Effector memory CD8-positive, alpha-beta T cell (primary cell): ENCODE results near the gene PSMB5.
A peak's percentile ranks its signal among the peaks of the same experiment; 100 is the strongest.

Experiments
- ATAC-seq: fragments of 150-1000 bp; cut with Tn5 transposase; replicated peaks from 2 replicates; pipeline ENCODE4 v1.10.0; 2021; ENCODE audit warnings: mild to moderate bottlenecking, moderate library complexity
- DNase-seq, 3 experiments: peaks; one replicate each; pipeline ENCODE4 v3.0.0; 2021
- H3K27ac Mint-ChIP-seq, 2 donors: one replicate each; pipeline ENCODE4 v1.8.0; 2022; ENCODE audit warnings: mild to moderate bottlenecking in 2 of 2, mixed read lengths in 2 of 2, moderate library complexity in 2 of 2
- H3K27me3 Mint-ChIP-seq, 2 donors: one replicate each; pipeline ENCODE4 v1.8.0; 2022; ENCODE audit warnings: mixed read lengths in 2 of 2
- H3K36me3 Mint-ChIP-seq: one replicate; pipeline ENCODE4 v1.8.0; 2022; ENCODE audit warnings: mild to moderate bottlenecking, moderate library complexity, mixed read lengths; ENCODE audit not compliant: insufficient read depth
- H3K4me1 Mint-ChIP-seq, 2 donors: one replicate each; pipeline ENCODE4 v1.8.0; 2022; ENCODE audit warnings: low read depth in 2 of 2, mixed read lengths in 2 of 2
- H3K4me3 Mint-ChIP-seq, 2 donors: one replicate each; pipeline ENCODE4 v1.8.0; 2022; ENCODE audit warnings: mild to moderate bottlenecking in 2 of 2, mixed read lengths in 2 of 2, moderate library complexity in 2 of 2
- H3K9me3 Mint-ChIP-seq, 2 donors: one replicate each; pipeline ENCODE4 v1.8.0; 2022; ENCODE audit warnings: mixed read lengths in 2 of 2
- total RNA-seq, 9 experiments: gene quantifications; one replicate each; lab custom pipeline; 2026; lab: John Stamatoyannopoulos, UW

The PSMB5 gene
- total RNA-seq = 7.6 to 121 (median 24.8) reads per million in 9 experiments

DNA sequence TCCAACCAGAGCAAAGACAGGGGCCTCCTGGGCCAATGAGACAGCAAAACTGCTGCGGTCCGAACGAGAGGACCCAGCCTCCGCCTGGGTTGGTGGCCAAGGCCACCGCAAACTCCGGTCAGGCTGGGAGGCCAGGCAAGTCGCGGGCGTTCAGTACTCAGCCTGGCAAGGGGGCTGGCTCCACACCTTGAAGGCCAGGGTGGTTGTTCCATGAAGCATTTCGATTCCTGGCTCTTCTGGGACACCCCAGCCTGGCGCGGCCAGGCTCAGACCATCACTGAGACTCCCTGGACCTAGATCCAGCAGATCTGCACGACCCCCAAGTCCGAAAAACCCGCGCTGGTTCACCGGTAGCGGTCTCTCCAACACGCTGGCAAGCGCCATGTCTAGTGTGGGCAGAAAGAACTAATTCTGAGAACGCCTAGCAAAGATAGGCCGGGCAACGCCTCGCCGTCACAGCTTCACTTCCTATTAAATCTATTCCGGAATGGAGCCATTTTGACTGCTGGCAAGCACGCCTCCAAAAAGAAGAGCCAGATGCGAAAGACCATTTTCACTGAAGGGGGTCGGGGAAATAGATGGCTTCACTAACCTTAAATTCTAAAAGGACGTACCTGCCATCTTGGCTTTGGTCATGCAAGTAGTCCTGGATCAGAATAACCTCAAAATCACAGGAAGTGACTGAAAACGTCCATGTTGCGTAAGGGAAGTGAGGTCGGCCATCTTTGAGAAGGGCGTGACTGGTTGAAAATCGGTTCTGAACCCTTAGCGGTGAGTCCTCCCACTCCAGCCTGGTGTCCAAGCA is at the start of gene PSMB5:
PSMB5 (minus strand) TSS at position 403 of the 805 bp plus-strand sequence; CDS start at position 384, 19 bp downstream.
- peaks cover 34% of the 10 kb centered on the region for H3K36me3 Mint-ChIP-seq
- H3K4me1 Mint-ChIP-seq = peaks cover 6 to 18% of the 10 kb centered on the region in 2 donors
- H3K27me3 Mint-ChIP-seq = no peaks in the 10 kb centered on the region
- H3K4me3 Mint-ChIP-seq = peak within 1 kb of the TSS; percentile 90 to 97
- peak; percentile 91 for ATAC-seq
- H3K9me3 Mint-ChIP-seq = no peaks in the 10 kb centered on the region
- peak within 1 kb of the TSS; percentile 92 to 98 for H3K27ac Mint-ChIP-seq
- peak; percentile 84 to 88 (median 85) for DNase-seq

DNA sequence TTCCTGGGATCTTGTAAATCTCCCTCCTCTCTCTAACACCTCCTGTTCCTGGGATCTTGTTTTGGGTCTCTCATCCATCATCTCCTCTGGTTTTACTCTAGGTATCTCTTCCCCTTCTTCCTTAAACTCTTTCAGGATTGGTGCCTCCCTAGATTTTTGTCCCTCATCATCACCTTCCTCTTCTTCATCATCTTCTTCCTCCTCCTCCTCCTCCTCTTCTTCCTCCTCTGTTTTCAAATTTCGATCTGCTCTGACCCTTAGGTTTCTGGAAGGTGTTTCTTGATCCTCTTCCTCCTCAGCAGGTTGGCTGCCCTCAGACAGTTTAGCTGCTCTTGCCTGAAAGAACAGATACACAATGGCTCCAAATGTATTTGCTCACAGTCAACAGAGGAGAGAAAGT is 45.8 kb upstream of the PSMB5 start:
- H3K27me3 Mint-ChIP-seq = no peaks in the 10 kb centered on the region
- ATAC-seq (no peak), DNase-seq (no peak)
- H3K4me1 Mint-ChIP-seq = peaks cover 3 to 12% of the 10 kb centered on the region in 2 donors
- peak overlapping the region; percentile 36 to 69 for H3K27ac Mint-ChIP-seq
- no peaks in the 10 kb centered on the region for H3K9me3 Mint-ChIP-seq
- no peak overlapping the region for H3K4me3 Mint-ChIP-seq
- peaks cover 95% of the 10 kb centered on the region for H3K36me3 Mint-ChIP-seq

DNA sequence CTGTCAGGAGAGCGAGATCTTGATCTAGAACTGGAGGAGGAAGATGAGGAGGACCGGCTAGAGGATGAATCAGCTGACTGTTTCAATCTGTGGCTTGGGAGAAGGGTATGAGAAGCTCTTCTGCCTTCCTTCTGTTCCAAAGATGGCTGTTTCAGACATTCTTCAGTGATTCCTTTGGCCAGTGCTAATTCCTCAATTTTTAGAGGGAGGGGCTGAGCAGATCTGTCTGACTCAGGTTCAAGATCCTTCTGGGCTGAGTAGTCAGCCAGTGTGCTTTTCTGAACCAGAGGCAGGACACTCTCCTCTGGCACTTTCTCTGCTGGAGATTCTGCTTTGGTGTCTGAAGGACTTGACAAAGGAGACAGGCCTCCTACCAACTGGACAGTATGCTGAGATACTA is 45.0 kb upstream of the PSMB5 start:
- DNase-seq (no peak), ATAC-seq (no peak)
- Mint-ChIP-seq H3K27me3 (no peaks in the 10 kb centered on the region), H3K36me3 (peaks cover 95% of the 10 kb centered on the region), H3K9me3 (no peaks in the 10 kb centered on the region), H3K27ac (peak overlapping the region in 1 of 2 donors; percentile 69), H3K4me3 (no peak overlapping the region), H3K4me1 (peaks cover 3 to 7% of the 10 kb centered on the region in 2 donors)

DNA sequence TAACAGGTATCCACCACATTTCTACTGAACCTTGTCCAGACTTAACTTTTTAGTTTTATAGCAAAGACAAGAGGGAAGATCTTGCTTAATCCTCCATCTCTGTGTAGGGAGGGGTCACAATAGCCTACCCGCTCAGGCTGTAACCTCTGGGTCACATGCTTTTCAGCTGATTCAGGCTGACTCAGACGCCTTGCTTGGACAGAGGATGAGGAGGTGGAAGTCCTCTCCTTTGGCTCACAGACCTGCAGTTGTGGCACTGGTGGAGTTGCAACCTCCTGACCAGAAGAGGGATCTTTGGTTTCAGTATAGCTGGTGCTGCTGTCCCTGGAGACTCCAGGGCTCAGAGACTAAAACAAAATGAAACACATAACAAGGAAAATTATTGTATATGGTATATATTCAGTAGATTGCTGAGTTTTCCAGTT is 44.0 kb upstream of the PSMB5 start:
- no peaks in the 10 kb centered on the region for H3K9me3 Mint-ChIP-seq
- no peak overlapping the region for H3K4me3 Mint-ChIP-seq
- no peak overlapping the region for H3K27ac Mint-ChIP-seq
- ATAC-seq (no peak), DNase-seq (no peak)
- no peaks in the 10 kb centered on the region for H3K27me3 Mint-ChIP-seq
- peaks cover 3 to 4% of the 10 kb centered on the region in 2 donors for H3K4me1 Mint-ChIP-seq
- H3K36me3 Mint-ChIP-seq = peaks cover 96% of the 10 kb centered on the region

DNA sequence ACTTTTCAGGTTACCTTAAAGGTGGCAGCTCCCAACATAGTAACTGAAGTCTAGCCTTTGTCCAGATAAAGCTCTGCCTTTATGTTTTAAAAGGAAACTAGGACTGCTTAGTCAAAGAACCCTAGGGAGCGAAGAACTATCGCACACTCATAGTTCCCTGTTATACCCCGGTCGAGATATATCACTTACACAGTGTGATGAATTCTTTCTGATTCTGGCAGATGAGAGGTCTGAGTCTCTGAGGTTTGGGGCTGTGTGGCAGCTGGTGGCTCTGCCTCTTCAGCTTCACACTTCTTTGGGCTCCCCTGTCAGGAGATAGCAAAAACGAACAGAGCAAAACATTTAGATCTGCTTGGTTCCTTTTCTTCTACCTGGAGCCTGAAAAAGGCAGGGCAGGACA is 43.3 kb upstream of the PSMB5 start:
- ATAC-seq (no peak), DNase-seq (no peak)
- Mint-ChIP-seq H3K36me3 (peaks cover 97% of the 10 kb centered on the region), H3K4me3 (no peak overlapping the region), H3K9me3 (no peaks in the 10 kb centered on the region), H3K4me1 (peaks cover 3 to 4% of the 10 kb centered on the region in 2 donors), H3K27me3 (no peaks in the 10 kb centered on the region), H3K27ac (no peak overlapping the region)

DNA sequence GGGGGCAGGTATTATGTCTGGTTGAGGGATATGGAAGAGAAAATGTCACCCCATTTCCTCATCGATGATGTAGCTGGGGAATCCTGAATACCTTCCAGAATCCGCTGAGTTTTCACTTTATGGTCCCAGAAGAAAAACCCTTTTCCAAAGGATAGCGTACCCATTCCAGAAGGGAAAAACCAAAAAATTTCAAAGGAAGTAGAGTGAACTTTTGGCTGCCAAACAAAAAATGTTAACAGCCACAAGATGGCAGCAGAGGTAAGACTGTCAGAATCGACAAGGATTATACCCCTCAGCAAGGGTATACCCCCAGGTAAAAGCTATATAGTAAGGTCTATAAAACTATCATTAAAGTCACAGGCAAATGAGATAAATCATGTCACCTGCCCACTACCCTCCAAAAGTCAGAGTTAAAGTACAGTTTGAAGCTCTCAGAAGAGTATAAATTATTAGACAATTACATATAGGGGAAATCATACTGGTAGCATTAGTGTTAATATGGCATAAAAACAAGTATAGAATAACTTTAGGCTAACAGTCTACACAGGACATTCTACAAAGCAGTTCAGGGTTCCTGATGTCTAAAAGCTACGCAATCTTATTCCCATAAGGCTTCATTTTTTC is 42.2 kb upstream of the PSMB5 start:
- peaks cover 88% of the 10 kb centered on the region for H3K36me3 Mint-ChIP-seq
- H3K27me3 Mint-ChIP-seq = no peaks in the 10 kb centered on the region
- DNase-seq = peak in 2 of 3 experiments; percentile 31 to 41
- H3K4me1 Mint-ChIP-seq = peaks cover 7 to 8% of the 10 kb centered on the region in 2 donors
- no peak overlapping the region for H3K4me3 Mint-ChIP-seq
- ATAC-seq = peak; percentile 57
- H3K27ac Mint-ChIP-seq = no peak overlapping the region
- H3K9me3 Mint-ChIP-seq = no peaks in the 10 kb centered on the region

DNA sequence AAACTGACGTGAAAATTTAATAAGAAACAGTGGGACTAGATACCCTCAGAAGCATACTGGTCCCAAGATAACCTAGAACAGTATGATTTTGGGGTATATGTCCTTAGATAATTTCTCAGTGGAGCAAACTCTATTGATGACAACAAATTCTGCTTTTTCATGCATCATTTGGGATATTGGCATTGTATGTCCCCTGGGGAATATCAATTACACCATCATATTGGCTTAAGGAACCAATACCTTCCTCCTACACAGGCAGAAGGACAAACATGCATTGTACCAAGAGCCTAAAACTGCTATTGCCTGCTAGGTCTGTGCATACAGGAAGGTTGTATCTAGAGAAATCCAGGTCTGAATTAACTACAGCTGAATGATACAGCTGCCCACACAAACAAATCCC is 40.2 kb upstream of the PSMB5 start:
- Mint-ChIP-seq H3K36me3 (peaks cover 74% of the 10 kb centered on the region), H3K27ac (no peak overlapping the region), H3K4me3 (no peak overlapping the region), H3K9me3 (no peaks in the 10 kb centered on the region), H3K4me1 (peaks cover 22 to 24% of the 10 kb centered on the region in 2 donors), H3K27me3 (no peaks in the 10 kb centered on the region)
- no peak for ATAC-seq
- DNase-seq = no peak

DNA sequence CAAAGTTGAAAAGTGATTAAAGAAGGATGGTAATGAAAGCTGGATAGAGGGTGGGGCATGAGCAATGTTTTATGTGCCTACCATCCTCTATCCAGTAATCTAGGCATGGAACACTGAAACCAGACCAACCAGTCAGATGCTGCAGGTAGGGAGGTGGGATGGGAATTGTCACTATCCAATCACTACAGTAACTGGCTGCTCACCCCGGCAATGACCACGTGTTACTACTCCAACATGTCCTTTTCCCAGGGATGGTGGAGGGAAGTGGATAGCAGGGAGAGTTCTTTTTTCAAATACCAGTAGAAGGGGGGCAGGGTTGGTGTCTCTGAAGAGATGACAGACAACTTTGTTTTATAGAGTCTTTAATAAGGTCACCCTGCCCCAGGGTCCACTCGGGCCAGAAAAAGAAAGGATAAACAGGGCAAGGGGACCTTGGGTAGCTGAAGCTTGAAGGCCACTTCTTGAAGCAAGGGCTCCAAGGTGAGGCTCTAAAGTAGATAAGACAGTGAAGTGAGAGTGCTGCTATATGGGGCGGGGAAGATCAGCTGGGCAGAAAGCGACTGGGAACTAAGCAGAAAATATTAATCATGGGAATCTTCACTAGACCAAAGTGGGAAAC is 37.3 kb upstream of the PSMB5 start:
- peak overlapping the region; percentile 86 to 90 for H3K4me3 Mint-ChIP-seq
- no peaks in the 10 kb centered on the region for H3K9me3 Mint-ChIP-seq
- peaks cover 25% of the 10 kb centered on the region in 2 donors for H3K4me1 Mint-ChIP-seq
- no peak for DNase-seq
- no peaks in the 10 kb centered on the region for H3K27me3 Mint-ChIP-seq
- peak overlapping the region; percentile 89 to 90 for H3K27ac Mint-ChIP-seq
- ATAC-seq = no peak
- peaks cover 60% of the 10 kb centered on the region for H3K36me3 Mint-ChIP-seq

DNA sequence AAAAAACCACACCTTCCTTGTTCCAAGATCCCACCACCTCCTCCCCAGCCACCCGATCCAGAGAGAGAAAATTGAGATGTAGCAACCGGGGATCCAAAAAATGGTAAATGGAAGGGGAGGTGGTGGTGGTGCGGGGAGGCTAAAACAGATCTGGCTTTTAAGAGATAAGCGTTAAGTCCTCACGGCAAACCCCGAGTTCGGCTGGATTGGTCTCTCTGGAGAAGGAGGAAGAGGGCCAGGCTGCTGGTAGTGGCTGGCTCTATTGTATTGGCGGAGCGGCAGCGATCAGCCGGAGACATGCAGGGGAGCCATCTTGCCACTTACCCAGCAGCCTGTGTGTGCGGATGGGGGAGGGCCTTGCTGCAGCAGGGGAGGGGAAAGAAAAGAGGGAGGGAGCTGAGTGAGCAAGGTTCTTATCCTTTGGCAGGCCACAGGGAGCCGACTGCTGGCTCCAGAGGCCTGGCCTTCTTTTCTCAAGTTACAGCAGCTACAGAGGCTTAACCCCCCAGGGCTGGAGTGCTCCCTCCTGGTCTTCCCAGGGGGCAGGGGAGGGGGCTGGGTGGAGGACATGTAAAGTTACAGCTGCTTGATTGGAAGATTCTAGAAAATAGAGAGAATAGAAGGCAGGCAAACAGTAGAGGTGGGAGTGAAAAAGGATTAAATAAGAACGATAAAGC is 36.7 kb upstream of the PSMB5 start:
- ATAC-seq (peak; percentile 91), DNase-seq (peak; percentile 64)
- Mint-ChIP-seq H3K36me3 (peaks cover 60% of the 10 kb centered on the region), H3K9me3 (no peaks in the 10 kb centered on the region), H3K27me3 (no peaks in the 10 kb centered on the region), H3K27ac (peak overlapping the region; percentile 89 to 90), H3K4me3 (peak overlapping the region; percentile 86 to 90), H3K4me1 (peaks cover 25% of the 10 kb centered on the region in 2 donors)

DNA sequence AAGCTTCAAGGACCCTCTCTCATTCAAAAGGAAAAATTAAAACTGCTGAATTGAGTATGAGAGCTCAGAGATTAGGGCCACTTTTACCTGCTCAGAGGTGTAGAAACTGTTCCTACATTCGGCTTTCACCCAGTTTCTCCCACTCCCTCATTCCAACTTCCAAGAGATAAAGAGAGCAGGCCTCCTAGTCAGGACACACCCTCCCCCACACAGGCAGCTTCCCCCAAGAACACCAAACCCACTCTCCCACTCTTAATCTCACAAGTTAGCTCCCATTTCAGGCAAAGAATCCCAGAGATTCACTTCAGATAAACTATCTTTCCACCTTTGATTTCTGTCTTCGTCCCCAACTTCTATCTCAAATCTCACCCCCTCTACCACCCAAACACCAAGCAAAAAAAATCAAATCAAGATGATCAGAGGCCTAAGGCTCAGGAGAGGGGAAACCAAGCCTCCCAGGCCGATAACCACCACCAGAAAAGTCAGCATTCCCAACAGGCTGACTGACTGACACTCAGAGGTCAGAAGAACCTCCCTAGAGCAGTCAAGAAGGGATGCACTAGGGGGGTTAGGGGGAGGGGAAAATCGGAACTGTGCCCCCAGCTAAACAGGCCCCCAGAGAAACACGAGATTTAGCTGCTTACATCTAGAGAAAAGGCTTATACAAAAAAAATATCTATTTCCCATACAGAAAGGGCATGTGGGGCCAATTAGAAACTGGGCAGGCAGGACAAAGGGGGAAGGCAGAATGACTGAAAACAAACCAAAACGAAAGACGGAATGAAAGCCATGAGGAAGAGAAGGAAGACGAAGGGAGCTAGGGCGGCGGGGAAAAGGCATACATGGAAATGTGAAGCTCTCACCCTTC is 35.8 kb upstream of the PSMB5 start:
- no peak for ATAC-seq
- Mint-ChIP-seq H3K27ac (peak overlapping the region; percentile 89 to 90), H3K36me3 (peaks cover 60% of the 10 kb centered on the region), H3K27me3 (no peaks in the 10 kb centered on the region), H3K9me3 (no peaks in the 10 kb centered on the region), H3K4me1 (peaks cover 27 to 29% of the 10 kb centered on the region in 2 donors), H3K4me3 (peak overlapping the region; percentile 86 to 90)
- DNase-seq = no peak

DNA sequence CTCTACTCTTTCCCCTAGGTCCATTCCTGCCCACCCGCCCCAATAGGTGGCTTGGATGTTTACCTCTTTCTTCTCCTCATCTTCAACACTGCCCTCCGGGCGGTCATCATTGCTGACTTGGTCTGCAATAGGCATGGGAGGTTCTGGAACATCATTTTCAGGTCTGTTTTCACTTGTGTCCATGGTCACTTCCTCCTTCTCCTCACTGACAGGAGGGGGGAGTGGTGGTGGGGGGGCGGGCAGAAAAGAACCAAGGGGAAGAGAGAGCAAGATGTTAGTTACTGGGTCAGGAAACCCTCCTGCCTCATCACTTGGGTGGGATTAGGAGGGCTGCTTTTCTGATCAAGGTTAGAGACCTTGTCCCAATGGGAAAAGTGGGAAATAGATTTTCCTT is 34.7 kb upstream of the PSMB5 start:
- Mint-ChIP-seq H3K4me1 (peaks cover 27 to 29% of the 10 kb centered on the region in 2 donors), H3K36me3 (peaks cover 61% of the 10 kb centered on the region), H3K9me3 (no peaks in the 10 kb centered on the region), H3K4me3 (no peak overlapping the region), H3K27me3 (no peaks in the 10 kb centered on the region), H3K27ac (peak overlapping the region in 1 of 2 donors; percentile 23)
- DNase-seq (no peak), ATAC-seq (no peak)

DNA sequence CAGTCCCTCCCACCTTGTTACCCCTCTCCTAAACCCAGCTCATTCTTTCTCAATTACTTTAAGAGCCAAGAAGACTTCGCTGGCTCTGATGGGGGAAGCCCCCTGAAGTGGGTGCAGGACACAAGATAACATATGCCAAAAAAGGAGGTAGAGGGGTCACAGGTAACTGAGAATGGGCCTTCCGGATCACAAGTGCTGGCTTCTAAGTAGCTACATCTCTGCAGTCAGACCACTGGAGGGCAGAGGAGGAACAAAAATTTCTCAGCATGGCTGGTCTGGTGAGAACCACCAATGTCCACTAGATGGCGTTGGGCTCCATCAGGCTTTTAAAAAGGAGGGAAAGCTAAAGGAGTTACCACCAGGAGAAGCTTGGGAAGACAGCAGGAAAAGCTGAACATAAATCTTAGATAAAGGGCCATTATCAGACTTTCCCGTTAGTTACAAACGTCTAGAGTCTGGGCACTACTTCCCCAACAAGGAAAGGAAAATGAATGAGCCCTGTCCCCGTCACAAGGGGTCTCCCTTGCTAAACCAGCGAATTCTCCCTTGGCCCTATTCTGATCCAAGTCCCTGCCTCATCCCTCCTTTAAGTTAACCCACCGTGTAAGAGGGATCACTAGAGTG is 34.2 kb upstream of the PSMB5 start:
- no peaks in the 10 kb centered on the region for H3K27me3 Mint-ChIP-seq
- peaks cover 27 to 29% of the 10 kb centered on the region in 2 donors for H3K4me1 Mint-ChIP-seq
- H3K27ac Mint-ChIP-seq = peak overlapping the region; percentile 23 to 25
- H3K9me3 Mint-ChIP-seq = no peaks in the 10 kb centered on the region
- peak; percentile 69 to 76 (median 70) for DNase-seq
- H3K4me3 Mint-ChIP-seq = no peak overlapping the region
- peaks cover 61% of the 10 kb centered on the region for H3K36me3 Mint-ChIP-seq
- ATAC-seq = peak; percentile 82
